Adipocyte (in vitro differentiated cells): ENCODE data around the gene RNF167.

Experiments used
- DNase-seq: peaks from one replicate; pipeline ENCODE4 v3.0.0-alpha.2; 2015; ENCODE audit warnings: low read depth
- H3K27me3 ChIP-seq: replicated peaks from 2 replicates; pipeline ENCODE4 v1.7.0; 2013; ENCODE audit warnings: mild to moderate bottlenecking, low read length, moderate library complexity; ENCODE audit not compliant: control insufficient read depth, insufficient read depth
- H3K36me3 ChIP-seq: 2 replicates; pipeline ENCODE4 v1.7.0; 2013; ENCODE audit warnings: low read length, mild to moderate bottlenecking, moderate library complexity; ENCODE audit not compliant: control insufficient read depth, insufficient read depth, severe bottlenecking
- H3K4me1 ChIP-seq: 2 replicates; pipeline ENCODE4 v1.7.0; 2013; ENCODE audit warnings: mild to moderate bottlenecking, low read length, moderate library complexity; ENCODE audit not compliant: control insufficient read depth, insufficient read depth
- H3K4me3 ChIP-seq: 2 replicates; pipeline ENCODE4 v1.7.0; 2013; ENCODE audit warnings: mild to moderate bottlenecking, low read length, moderate library complexity
- H3K9ac ChIP-seq: 2 replicates; pipeline ENCODE4 v1.7.0; 2013; ENCODE audit warnings: mild to moderate bottlenecking, low read length, moderate library complexity
- H3K9me3 ChIP-seq: 2 replicates; pipeline ENCODE4 v1.7.0; 2013; ENCODE audit warnings: mild to moderate bottlenecking, low read length, moderate library complexity; ENCODE audit not compliant: control insufficient read depth

Gene RNF167

DNA sequence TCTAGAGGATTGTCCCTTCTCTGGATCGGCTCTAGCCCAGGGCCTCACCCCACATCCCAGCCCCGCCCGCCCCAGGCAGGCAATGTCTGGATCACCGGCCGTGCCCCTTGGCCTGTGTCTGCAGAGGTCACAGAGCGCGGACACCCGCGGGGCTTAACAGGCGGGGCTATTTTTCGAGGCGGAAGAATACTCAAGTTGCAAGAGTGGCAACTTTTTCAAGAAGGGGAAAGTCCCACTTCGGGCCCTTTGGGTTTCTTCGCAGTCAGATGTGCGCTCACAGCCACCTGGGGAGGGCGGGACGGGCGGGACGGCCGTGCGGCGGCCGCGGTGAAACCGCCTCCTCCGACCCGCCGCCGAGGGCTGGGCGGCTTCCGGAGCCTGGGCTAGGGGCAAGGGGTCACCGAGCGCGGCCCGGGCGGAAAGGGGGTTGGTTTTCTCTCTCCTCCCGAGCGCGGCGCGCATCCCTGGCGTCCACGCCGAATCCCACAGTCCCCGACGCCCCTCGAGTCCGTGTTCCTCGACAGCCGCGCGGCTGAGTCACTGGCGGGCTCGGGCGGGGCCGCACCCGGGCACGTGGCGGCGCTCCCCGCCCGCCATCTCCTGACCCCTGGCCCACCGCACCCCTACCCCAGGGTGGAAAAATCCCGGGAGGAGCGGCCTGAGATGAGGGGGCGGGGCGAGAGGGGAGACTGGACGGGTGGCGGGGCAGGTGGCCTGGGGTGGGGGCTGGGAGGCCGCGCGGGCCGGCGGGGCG, 9.4 kb downstream of the RNF167 start:
- Histone ChIP-seq H3K9me3 (no peaks in the 10 kb centered on the region), H3K9ac (peak overlapping the region; percentile 100), H3K27me3 (no peaks in the 10 kb centered on the region), H3K36me3 (peaks cover 22% of the 10 kb centered on the region), H3K4me1 (peaks cover 48% of the 10 kb centered on the region), H3K4me3 (peak overlapping the region; percentile 98)
- DNase-seq, result peak; percentile 84

DNA sequence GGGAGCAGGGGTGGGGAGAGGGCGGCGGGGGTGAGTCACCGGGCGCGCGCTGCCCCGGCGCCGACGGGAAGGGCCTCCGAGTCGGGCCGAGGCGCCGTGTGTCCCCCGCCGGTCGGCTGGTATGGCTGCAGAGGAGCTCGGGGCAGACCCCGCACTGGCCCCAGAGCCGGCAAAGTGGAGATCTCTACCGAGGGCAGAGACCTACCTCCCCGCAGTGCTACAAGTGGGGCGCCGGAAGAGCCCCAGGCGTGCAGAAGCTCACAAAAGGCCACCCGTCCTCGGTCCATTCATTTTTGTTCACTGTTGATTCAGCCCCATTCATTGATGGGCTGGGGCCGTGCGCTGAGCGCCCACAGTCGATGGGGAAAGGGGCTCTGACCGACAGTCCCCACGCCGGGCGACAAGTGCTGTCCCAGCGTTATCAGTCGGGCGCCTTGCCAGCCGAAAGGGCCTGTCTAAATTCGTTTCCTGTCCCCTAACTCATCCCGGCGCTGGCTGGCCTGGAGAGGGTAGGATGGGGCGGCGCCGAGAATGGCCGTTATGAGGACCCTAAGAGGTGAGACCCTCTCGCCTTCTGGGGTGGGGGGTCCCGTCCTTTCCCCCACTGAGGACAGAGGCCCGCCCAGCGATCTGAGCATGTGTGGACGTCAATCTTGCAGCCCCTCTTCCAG, 10.1 kb downstream of the RNF167 start:
- peak overlapping the region; percentile 77 for H3K4me3 ChIP-seq

DNA sequence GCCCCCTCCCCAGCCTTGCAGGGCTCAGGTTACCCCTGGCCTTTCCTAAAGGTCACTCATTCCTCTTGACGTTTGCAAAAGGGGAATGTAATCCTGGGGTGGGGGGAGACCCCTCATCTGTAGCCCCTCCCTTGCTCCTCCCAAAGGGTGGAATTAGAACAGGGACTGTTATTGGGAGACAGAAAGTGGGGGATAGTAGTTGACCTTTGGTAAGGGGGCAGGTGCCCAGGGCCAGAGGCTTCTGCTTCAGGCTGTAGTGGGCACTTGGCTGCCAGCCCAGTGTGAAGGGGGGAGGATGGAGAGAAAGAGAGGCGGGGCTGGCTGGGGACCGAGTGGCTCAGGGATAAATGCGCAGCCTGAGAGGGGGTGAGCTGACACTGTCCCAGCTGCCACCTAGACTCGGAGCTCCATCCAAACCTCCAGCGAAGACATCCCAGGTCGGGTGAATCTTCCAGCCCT, 10.7 kb downstream of the RNF167 start, which contains the start of gene ENO3:
TSS of gene ENO3 (plus strand) at position 374 of the 459 bp plus-strand sequence. CDS start 711 bp downstream, outside the sequence.
- Histone ChIP-seq H3K27me3 (no peaks in the 10 kb centered on the region), H3K9me3 (no peaks in the 10 kb centered on the region), H3K36me3 (peaks cover 10% of the 10 kb centered on the region), H3K9ac (peak within 1 kb of the TSS; percentile 87), H3K4me1 (peaks cover 35% of the 10 kb centered on the region), H3K4me3 (peak within 1 kb of the TSS; percentile 77)
- DNase-seq, result no peak

More for the DNA sequence above, 10.1 kb downstream of the RNF167 start:
- Histone ChIP-seq H3K4me1 (peaks cover 41% of the 10 kb centered on the region), H3K27me3 (no peaks in the 10 kb centered on the region), H3K9ac (peak overlapping the region; percentile 87), H3K9me3 (no peaks in the 10 kb centered on the region), H3K36me3 (peaks cover 16% of the 10 kb centered on the region)
- no peak for DNase-seq

DNA sequence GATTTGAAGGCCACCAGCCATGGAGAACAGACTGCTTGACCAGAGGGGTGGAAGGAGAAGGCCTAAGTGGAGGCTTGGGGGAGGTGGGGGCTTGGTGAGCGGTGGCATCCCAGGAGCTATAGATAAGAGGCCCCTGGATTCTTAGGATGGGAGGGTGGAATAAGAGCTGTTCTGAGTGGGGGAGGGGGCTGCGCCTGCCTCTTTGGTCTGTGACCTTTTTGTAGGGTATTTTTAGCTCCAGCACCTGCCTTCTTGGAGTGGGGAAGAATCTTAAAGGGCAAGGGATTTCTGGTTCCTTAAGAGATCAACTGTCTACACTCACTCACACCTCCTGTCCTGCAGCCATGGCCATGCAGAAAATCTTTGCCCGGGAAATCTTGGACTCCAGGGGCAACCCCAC, 11.4 kb downstream of the RNF167 start:
- H3K9me3 ChIP-seq, result no peaks in the 10 kb centered on the region
- no peak overlapping the region for H3K9ac ChIP-seq
- H3K4me1 ChIP-seq, result peaks cover 28% of the 10 kb centered on the region
- peaks cover 3% of the 10 kb centered on the region for H3K36me3 ChIP-seq
- H3K4me3 ChIP-seq, result no peak overlapping the region
- H3K27me3 ChIP-seq, result no peaks in the 10 kb centered on the region
- no peak for DNase-seq

DNA sequence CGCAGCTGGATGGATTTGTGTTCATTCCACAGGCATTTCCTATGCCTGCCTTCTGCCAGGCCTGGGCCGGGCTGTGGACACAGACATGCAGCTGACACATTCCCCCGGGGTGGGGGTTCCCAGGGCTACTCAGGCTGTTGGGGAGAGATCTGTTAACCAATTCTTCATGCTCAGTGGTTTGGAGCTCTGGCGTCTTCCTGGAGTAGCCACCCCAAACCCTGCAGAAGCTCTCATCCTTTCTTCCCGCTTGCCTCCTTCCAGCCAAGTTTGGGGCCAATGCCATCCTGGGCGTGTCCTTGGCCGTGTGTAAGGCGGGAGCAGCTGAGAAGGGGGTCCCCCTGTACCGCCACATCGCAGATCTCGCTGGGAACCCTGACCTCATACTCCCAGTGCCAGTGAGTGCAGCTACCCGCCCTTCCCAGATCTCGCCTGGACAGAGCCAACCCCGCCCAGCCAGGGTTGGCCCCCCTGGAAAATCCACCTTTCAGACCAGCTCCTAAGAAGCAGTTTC, 13.4 kb downstream of the RNF167 start:
- no peak overlapping the region for H3K9ac ChIP-seq
- no peaks in the 10 kb centered on the region for H3K27me3 ChIP-seq
- H3K36me3 ChIP-seq, result no peaks in the 10 kb centered on the region
- H3K9me3 ChIP-seq, result no peaks in the 10 kb centered on the region
- peaks cover 27% of the 10 kb centered on the region for H3K4me1 ChIP-seq
- H3K4me3 ChIP-seq, result no peak overlapping the region
- peak; percentile 65 for DNase-seq

DNA sequence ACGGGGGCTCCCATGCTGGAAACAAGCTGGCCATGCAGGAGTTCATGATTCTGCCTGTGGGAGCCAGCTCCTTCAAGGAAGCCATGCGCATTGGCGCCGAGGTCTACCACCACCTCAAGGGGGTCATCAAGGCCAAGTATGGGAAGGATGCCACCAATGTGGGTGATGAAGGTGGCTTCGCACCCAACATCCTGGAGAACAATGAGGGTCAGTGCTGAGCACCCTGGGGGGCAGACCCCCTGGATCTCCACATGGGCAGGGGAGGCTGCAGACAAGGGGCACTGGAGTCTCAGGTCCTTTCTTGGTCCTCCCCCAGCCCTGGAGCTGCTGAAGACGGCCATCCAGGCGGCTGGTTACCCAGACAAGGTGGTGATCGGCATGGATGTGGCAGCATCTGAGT, 15.0 kb downstream of the RNF167 start:
- H3K9ac ChIP-seq, result no peak overlapping the region
- peaks cover 27% of the 10 kb centered on the region for H3K4me1 ChIP-seq
- H3K4me3 ChIP-seq, result no peak overlapping the region
- no peak for DNase-seq
- peaks cover 12% of the 10 kb centered on the region for H3K36me3 ChIP-seq
- no peaks in the 10 kb centered on the region for H3K9me3 ChIP-seq
- H3K27me3 ChIP-seq, result no peaks in the 10 kb centered on the region

DNA sequence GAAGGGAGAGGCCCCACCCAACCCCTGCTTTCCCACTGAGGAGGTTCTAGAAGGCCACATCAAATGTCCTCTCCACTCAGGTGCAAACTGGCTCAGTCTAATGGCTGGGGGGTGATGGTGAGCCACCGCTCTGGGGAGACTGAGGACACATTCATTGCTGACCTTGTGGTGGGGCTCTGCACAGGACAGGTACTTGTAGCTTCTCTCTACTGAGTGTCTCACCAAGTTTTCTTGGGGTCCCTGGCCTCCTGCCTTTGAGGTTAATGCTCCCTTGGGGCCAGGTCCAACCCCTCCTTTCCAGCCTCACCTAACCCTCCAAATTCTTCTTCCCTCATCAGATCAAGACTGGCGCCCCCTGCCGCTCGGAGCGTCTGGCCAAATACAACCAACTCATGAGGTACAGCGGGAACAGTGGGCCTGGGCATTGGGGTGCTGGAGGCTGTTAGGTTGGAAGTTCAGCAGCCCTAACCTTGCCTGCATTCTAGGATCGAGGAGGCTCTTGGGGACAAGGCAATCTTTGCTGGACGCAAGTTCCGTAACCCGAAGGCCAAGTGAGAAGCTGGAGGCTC, 16.5 kb downstream of the RNF167 start:
- no peak for DNase-seq
- Histone ChIP-seq H3K9ac (no peak overlapping the region), H3K36me3 (peaks cover 22% of the 10 kb centered on the region), H3K4me3 (no peak overlapping the region), H3K27me3 (no peaks in the 10 kb centered on the region), H3K9me3 (no peaks in the 10 kb centered on the region), H3K4me1 (peaks cover 18% of the 10 kb centered on the region)

DNA sequence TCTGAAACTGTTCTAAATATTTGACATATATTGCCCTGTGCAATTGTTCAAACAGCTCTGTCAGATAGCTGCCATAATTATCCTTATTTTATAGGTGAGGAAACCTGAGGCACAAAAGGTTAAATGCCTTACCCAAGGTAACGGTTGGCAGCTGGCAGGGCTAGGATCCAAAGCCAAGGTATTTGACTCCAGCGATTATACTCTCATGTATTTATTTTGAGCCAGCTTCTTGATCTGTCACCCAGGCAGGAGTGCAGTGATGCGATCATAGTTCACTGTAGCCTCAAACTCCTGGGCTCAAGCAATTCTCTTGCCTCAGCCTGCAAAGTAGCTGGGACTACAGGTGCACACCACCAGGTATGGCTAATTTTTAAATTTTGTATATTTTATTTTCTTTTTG, 18.0 kb downstream of the RNF167 start:
- Histone ChIP-seq H3K36me3 (peaks cover 22% of the 10 kb centered on the region), H3K9ac (no peak overlapping the region), H3K27me3 (no peaks in the 10 kb centered on the region), H3K4me1 (peaks cover 13% of the 10 kb centered on the region), H3K9me3 (no peaks in the 10 kb centered on the region), H3K4me3 (no peak overlapping the region)
- no peak for DNase-seq

DNA sequence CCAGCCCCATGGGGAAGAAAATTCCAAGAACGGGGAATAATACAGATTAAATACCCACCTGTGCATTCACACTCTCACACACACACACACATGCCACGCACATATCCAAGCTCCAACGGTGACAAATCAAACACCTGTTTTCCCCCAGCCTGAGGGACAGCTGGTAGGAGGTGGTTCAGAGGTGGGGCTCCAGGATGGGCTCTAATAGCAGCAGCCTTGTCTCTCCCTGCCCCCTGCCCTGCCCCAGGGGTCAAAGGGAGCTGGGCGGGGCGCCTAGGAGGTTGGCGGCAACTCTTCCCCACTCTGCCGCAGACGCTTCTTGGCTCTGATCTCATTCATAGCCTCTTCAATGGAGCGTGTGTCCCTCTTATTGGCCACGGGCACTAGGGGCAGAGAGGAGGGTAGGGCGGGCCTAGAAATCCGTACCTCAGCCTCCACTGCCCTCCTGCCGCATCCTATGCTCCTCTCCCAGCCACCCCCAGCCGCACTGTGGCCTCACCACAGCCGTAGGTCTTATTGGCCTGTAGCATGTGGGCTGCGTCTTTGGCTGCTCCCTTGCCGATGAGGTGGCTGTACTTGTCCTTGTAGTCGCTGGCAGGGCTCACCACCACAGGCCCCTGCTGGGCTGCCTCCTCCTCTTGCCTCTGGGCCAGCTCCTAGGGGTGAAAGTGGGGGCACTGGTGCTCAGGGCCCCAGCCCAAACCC, 19.3 kb downstream of the RNF167 start:
- Histone ChIP-seq H3K4me1 (no peaks in the 10 kb centered on the region), H3K9me3 (no peaks in the 10 kb centered on the region), H3K9ac (no peak overlapping the region), H3K36me3 (peaks cover 22% of the 10 kb centered on the region), H3K27me3 (no peaks in the 10 kb centered on the region), H3K4me3 (no peak overlapping the region)
- no peak for DNase-seq

DNA sequence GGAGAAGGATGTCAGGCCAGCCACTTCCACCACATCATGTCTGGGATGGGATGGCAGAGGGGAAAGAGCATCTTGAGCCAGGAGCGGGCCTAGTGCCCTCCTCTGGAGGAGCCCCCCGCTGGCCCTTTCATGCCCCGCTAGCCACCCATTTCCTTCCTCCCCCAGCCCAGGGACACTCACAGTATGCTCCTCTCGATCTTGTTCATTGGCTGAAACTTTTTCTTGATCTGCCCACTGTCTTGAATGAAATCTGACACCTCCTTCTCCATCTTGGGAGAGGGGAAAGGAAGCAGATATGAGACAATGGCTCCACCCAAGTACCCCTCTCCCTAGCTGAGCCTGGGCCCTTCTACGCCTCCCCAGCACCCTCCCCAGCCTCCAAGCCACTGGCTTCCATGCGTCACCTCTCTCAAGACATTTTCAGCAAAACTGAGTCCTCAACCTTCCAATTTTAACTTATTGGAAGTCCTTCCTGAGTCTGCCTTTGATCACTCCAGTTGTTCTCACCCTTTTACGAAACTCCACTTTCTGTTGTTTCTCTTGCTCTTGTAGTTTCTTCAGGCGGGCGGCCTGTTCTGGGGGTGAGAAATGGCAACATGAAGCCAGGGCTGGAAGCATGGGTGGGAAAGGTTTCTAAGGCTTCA, 20.3 kb downstream of the RNF167 start:
- H3K36me3 ChIP-seq, result peaks cover 23% of the 10 kb centered on the region
- no peaks in the 10 kb centered on the region for H3K27me3 ChIP-seq
- DNase-seq, result no peak
- H3K4me1 ChIP-seq, result no peaks in the 10 kb centered on the region
- H3K4me3 ChIP-seq, result no peak overlapping the region
- H3K9me3 ChIP-seq, result no peaks in the 10 kb centered on the region
- no peak overlapping the region for H3K9ac ChIP-seq
